A549 (cell line): ENCODE data around the gene TNFRSF13B.
A peak's percentile ranks its signal among the peaks of the same experiment; 100 is the strongest.
"Not testable (repeated sequence)": the region's sequence is repeated elsewhere in the genome, so short reads cannot be mapped to it uniquely, and the experiment has no call there.

ENCODE experiments used
- CBX8 ChIP-seq: fragments of 200-600 bp; sonication (generic); IDR thresholded peaks from 2 replicates; pipeline ENCODE4 v1.6.1; 2016
- CTCF ChIP-seq: fragments of >200 bp; sonication (Bioruptor Twin); formaldehyde crosslinking; IDR thresholded peaks from 3 replicates; pipeline ENCODE4 v1.5.1; 2016
- E2F6 ChIP-seq: IDR thresholded peaks from 2 replicates; pipeline ENCODE4 v1.6.1; 2012; ENCODE audit warnings: low read depth, borderline replicate concordance
- EP300 ChIP-seq, 2 experiments: fragments of >200 bp; sonication (Bioruptor Twin); formaldehyde crosslinking; IDR thresholded peaks; 2 replicates in 1 of 2; 3 replicates in 1 of 2; pipeline ENCODE4 v1.6.1; 2016 to 2017
- KDM5A ChIP-seq: fragments of 200-600 bp; sonication (generic); IDR thresholded peaks from 2 replicates; pipeline ENCODE4 v1.6.1; 2016; ENCODE audit warnings: antibody characterized with exemption, mild to moderate bottlenecking
- NR3C1 ChIP-seq: fragments of >200 bp; sonication (Bioruptor Twin); formaldehyde crosslinking; IDR thresholded peaks from 3 replicates; pipeline ENCODE4 v1.6.1; 2017
- PBX3 ChIP-seq: IDR thresholded peaks from 2 replicates; pipeline ENCODE4 v1.6.1; 2012
- POLR2A ChIP-seq: IDR thresholded peaks from 2 replicates; pipeline ENCODE4 v1.6.1; 2012; ENCODE audit warnings: mild to moderate bottlenecking, low read length
- RNF2 ChIP-seq: fragments of 200-600 bp; sonication (generic); IDR thresholded peaks from 2 replicates; pipeline ENCODE4 v1.6.1; 2016; ENCODE audit warnings: low read depth, mild to moderate bottlenecking, antibody characterized with exemption, moderate library complexity, borderline replicate concordance

GRCh38 chr17:17010545-17011034, 38.7 kb upstream of the TNFRSF13B start:
- TF ChIP-seq KDM5A, CBX8, PBX3, NR3C1, RNF2, POLR2A, CTCF, E2F6: not testable (repeated sequence)
- peak in 1 of 2 experiments; percentile 26; a peak in 1 of 5 replicates for TF ChIP-seq EP300 (IDR thresholded peaks at IDR 0.05)
